ENCODE measurements around the gene XXYLT1. TPM values are rescaled to one million over a fixed set of nuclear protein-coding genes. Genes with fewer than 3 reads are reported as not detected.
"Not testable (repeated sequence)": the region's sequence is repeated elsewhere in the genome, so short reads cannot be mapped to it uniquely, and the experiment has no call there.

XXYLT1 gene
- total RNA-seq, 1 donor from 2014 or later, result 16.4 TPM

GRCh38 chr3:195110647-195111318, 160.2 kb downstream of the XXYLT1 start:
- no peak for DNase-seq (ENCODE audit: low read depth)
- H3K4me3 ChIP-seq (ENCODE audit: low read depth, low read length), result no peak overlapping the region
- no peak for TF ChIP-seq CTCF (conservative IDR thresholded peaks at IDR 0.05; ENCODE audit: low read depth, low read length)

- TF ChIP-seq CTCF (conservative IDR thresholded peaks at IDR 0.05; ENCODE audit: low read depth, low read length), result no peak
- no peak for DNase-seq (ENCODE audit: low read depth)
- H3K4me3 ChIP-seq (ENCODE audit: low read depth, low read length), result no peak overlapping the region
Measured at GRCh38 chr3:195109098-195109657, 161.8 kb downstream of the XXYLT1 start.

GRCh38 chr3:195107593-195107992, 163.4 kb downstream of the XXYLT1 start:
- no peak for DNase-seq (ENCODE audit: low read depth)
- TF ChIP-seq CTCF (conservative IDR thresholded peaks at IDR 0.05; ENCODE audit: low read depth, low read length), result no peak
- H3K4me3 ChIP-seq (ENCODE audit: low read depth, low read length), result no peak overlapping the region

GRCh38 chr3:195107031-195107430, 163.9 kb downstream of the XXYLT1 start:
- H3K4me3 ChIP-seq (ENCODE audit: low read depth, low read length); DNase-seq (ENCODE audit: low read depth): not testable (repeated sequence)

GRCh38 chr3:195106418-195106906, 164.5 kb downstream of the XXYLT1 start:
- H3K4me3 ChIP-seq (ENCODE audit: low read depth, low read length), result peak overlapping the region; percentile 30
- peak; percentile 81 for TF ChIP-seq CTCF (conservative IDR thresholded peaks at IDR 0.05; ENCODE audit: low read depth, low read length)
- no peak for DNase-seq (ENCODE audit: low read depth)

GRCh38 chr3:195105841-195106417, 165.0 kb downstream of the XXYLT1 start:
- peak overlapping the region; percentile 30 for H3K4me3 ChIP-seq (ENCODE audit: low read depth, low read length)
- no peak for DNase-seq (ENCODE audit: low read depth)
- TF ChIP-seq CTCF (conservative IDR thresholded peaks at IDR 0.05; ENCODE audit: low read depth, low read length), result no peak

GRCh38 chr3:195105389-195105788, 165.6 kb downstream of the XXYLT1 start:
- no peak for DNase-seq (ENCODE audit: low read depth)
- no peak overlapping the region for H3K4me3 ChIP-seq (ENCODE audit: low read depth, low read length)
- no peak for TF ChIP-seq CTCF (conservative IDR thresholded peaks at IDR 0.05; ENCODE audit: low read depth, low read length)

All from epithelial cell of proximal tubule (primary cell).